K562 (cell line): ENCODE measurements around the gene KIRREL1. TPM values are rescaled to one million over a fixed set of nuclear protein-coding genes. Genes with fewer than 3 reads are reported as not detected.

Experiments
- ATAC-seq: fragments of 200-7000 bp; cut with Tn5 transposase; 3 replicates; pipeline ENCODE4 v1.9.1; 2020; ENCODE audit warnings: moderate library complexity
- BruUV-seq: library from RNA; stranded (reverse); fragments of 400-500 nt; replicated peaks from 2 replicates; lab custom pipeline; 2021; lab: Mats Ljungman, UMichigan
- CTCF ChIA-PET: fragments of 300-600 bp; formaldehyde crosslinking; extraction: SDS; loops from one replicate; lab custom pipeline; 2021; ENCODE audit warnings: low intra/inter-chr PET ratio; lab: Yijun Ruan, JAX
- POLR2A ChIA-PET: fragments of 300-600, 350-650 bp; sonication (Branson Sonifier 250); formaldehyde crosslinking; extraction: SDS; loops from one replicate; lab custom pipeline; 2021; ENCODE audit warnings: antibody characterized with exemption, inconsistent platforms; lab: Yijun Ruan, JAX
- DNase-seq, 4 experiments: peaks; one replicate each; pipeline versions ENCODE4 v3.0.0 to v3.0.0-alpha.2; 2011 to 2018; ENCODE audit warnings: low spot score in 3 of 4, mixed read lengths in 3 of 4; ENCODE audit errors: extremely low read depth in 1 of 4
- FAIRE-seq: peaks from 2 replicates; lab custom pipeline; 2011; peaks lifted over from hg19 to GRCh38; lab: Jason Lieb, UNC
- H2AFZ ChIP-seq: 2 replicates; pipeline ENCODE4 v1.6.0; 2011; ENCODE audit warnings: low read depth, low read length, control low read depth, inconsistent platforms
- H3K27ac ChIP-seq: fragments of 200-600 bp; 3 replicates; pipeline ENCODE4 v1.8.0; 2011; ENCODE audit warnings: low read depth, mild to moderate bottlenecking, control low read depth, inconsistent platforms, low read length, moderate library complexity, mixed read lengths; ENCODE audit errors: extremely low read depth
- H3K27me3 ChIP-seq, 2 experiments: fragments of 300-600 bp in 1 of 2; 2 replicates in 1 of 2; 3 replicates in 1 of 2; pipeline versions ENCODE4 v1.6.0 to v1.8.0; 2011; ENCODE audit warnings: inconsistent platforms in 2 of 2, low read length in 2 of 2, mild to moderate bottlenecking in 1 of 2, mixed read lengths in 1 of 2, moderate library complexity in 1 of 2; ENCODE audit not compliant: control insufficient read depth in 2 of 2, insufficient read depth in 2 of 2
- H3K36me3 ChIP-seq: fragments of 300-600 bp; 3 replicates; pipeline ENCODE4 v1.8.0; 2011; ENCODE audit warnings: mild to moderate bottlenecking, low read length, inconsistent platforms; ENCODE audit not compliant: control insufficient read depth, insufficient read depth
- H3K4me1 ChIP-seq, 2 experiments: fragments of 200-600 bp in 1 of 2; replicated peaks in 1 of 2; 2 replicates in 1 of 2; 3 replicates in 1 of 2; pipeline versions ENCODE4 v1.5.1 to v1.8.0; 2011; ENCODE audit warnings: inconsistent platforms in 2 of 2, low read length in 2 of 2, mild to moderate bottlenecking in 1 of 2, mixed read lengths in 1 of 2, moderate library complexity in 1 of 2; ENCODE audit not compliant: control insufficient read depth in 2 of 2, insufficient read depth in 2 of 2
- H3K4me2 ChIP-seq: 2 replicates; pipeline ENCODE4 v1.6.1; 2011; ENCODE audit warnings: low read length, control low read depth, inconsistent platforms, mixed read lengths; ENCODE audit not compliant: insufficient read depth
- H3K4me3 ChIP-seq: fragments of 200-600 bp; sonication (generic), shearing (Covaris generic); 2 replicates; pipeline ENCODE4 v1.5.1; 2016; ENCODE audit warnings: control low read depth, inconsistent platforms
- H3K79me2 ChIP-seq: fragments of 200-600 bp; 3 replicates; pipeline ENCODE4 v1.8.0; 2011; ENCODE audit warnings: low read length, inconsistent platforms; ENCODE audit not compliant: control insufficient read depth, insufficient read depth
- H3K9ac ChIP-seq, 2 experiments: 2 replicates each; pipeline versions ENCODE4 v1.6.0 to v1.6.1; 2011; ENCODE audit warnings: low read depth in 2 of 2, low read length in 2 of 2, control low read depth in 1 of 2, inconsistent platforms in 1 of 2, mild to moderate bottlenecking in 1 of 2, mixed read lengths in 1 of 2; ENCODE audit not compliant: insufficient read depth in 1 of 2
- H3K9me1 ChIP-seq: one replicate; pipeline ENCODE4 v1.6.0; 2011; ENCODE audit warnings: inconsistent platforms, mild to moderate bottlenecking, low read length, moderate library complexity; ENCODE audit not compliant: control insufficient read depth, insufficient read depth
- H3K9me3 ChIP-seq: replicated peaks from 2 replicates; pipeline ENCODE4 v1.5.1; 2011; ENCODE audit warnings: low read depth, low read length, inconsistent platforms; ENCODE audit not compliant: control insufficient read depth, insufficient read depth
- H4K20me1 ChIP-seq: replicated peaks from 2 replicates; pipeline ENCODE4 v1.6.1; 2011; ENCODE audit warnings: low read length, inconsistent platforms, mixed read lengths; ENCODE audit not compliant: control insufficient read depth, insufficient read depth
- CHAMP1 ChIP-seq: fragments of 450-650 bp; IDR thresholded peaks from 2 replicates; pipeline ENCODE4 v1.6.1; 2016; ENCODE audit warnings: mild to moderate bottlenecking
- MECOM ChIP-seq: fragments of 250-450 bp; sonication (Bioruptor Pico); IDR thresholded peaks from 2 replicates; pipeline ENCODE4 v1.8.0; 2022; ENCODE audit warnings: inconsistent platforms
- MEF2A ChIP-seq: IDR thresholded peaks from 2 replicates; pipeline ENCODE4 v1.6.1; 2011; ENCODE audit warnings: low read depth, mild to moderate bottlenecking, low read length, moderate library complexity; ENCODE audit not compliant: control insufficient read depth
- NCOA2 ChIP-seq, 2 experiments: fragments of 450-650 bp; IDR thresholded peaks; 2 replicates each; pipeline ENCODE4 v1.6.1; 2018; ENCODE audit warnings: mild to moderate bottlenecking in 2 of 2, moderate library complexity in 1 of 2; ENCODE audit not compliant: partially characterized antibody in 2 of 2
- NFE2L1 ChIP-seq: fragments of 450-650 bp; IDR thresholded peaks from 2 replicates; pipeline ENCODE4 v1.6.1; 2016; ENCODE audit warnings: missing genetic modification characterization, low read depth, mild to moderate bottlenecking, missing compliant biosample characterization, moderate library complexity, borderline replicate concordance
- NR2C2 ChIP-seq, 2 experiments: fragments of 200-800 bp in 1 of 2; sonication (Bioruptor generic) in 1 of 2; sonication (generic) in 1 of 2; formaldehyde crosslinking in 1 of 2; IDR thresholded peaks; 2 replicates each; pipeline versions ENCODE4 v1.6.1 to v1.8.0; 2016 to 2022; ENCODE audit warnings: mild to moderate bottlenecking in 1 of 2, missing compliant biosample characterization in 1 of 2, missing genetic modification characterization in 1 of 2, missing genetic modification reagents in 1 of 2
- POLR2A ChIP-seq: fragments of 450-650 bp; conservative IDR thresholded peaks from 2 replicates; pipeline ENCODE4 v1.6.1; 2016
- RFX7 ChIP-seq: fragments of 250-450 bp; sonication (Bioruptor Pico); IDR thresholded peaks from 2 replicates; pipeline ENCODE4 v1.5.1; 2021; ENCODE audit warnings: mild to moderate bottlenecking
- TCFL5 ChIP-seq: fragments of 250-450 bp; sonication (Bioruptor Pico); conservative IDR thresholded peaks from 2 replicates; pipeline ENCODE4 v1.6.1; 2021; ENCODE audit warnings: mild to moderate bottlenecking, moderate library complexity, matching md5 sums
- USF2 ChIP-seq: sonication (generic); formaldehyde crosslinking; IDR thresholded peaks from 2 replicates; pipeline ENCODE4 v1.5.0; 2020; ENCODE audit warnings: missing genetic modification reagents
- XRCC4 ChIP-seq: IDR thresholded peaks from one replicate; pipeline ENCODE4 v1.6.1; 2011; ENCODE audit not compliant: insufficient read depth, insufficient read length; ENCODE audit errors: extremely low read depth
- ZKSCAN3 ChIP-seq: fragments of 250-450 bp; sonication (Bioruptor Pico); IDR thresholded peaks from 2 replicates; pipeline ENCODE4 v1.4.0; 2020
- ZNF830 ChIP-seq: fragments of 250-450 bp; sonication (Bioruptor Pico); IDR thresholded peaks from 2 replicates; pipeline ENCODE4 v1.5.0; 2021; ENCODE audit warnings: mild to moderate bottlenecking
- WGBS: fragments of 100-300 bp; shearing (Covaris generic); methylation state at CpG from one replicate; pipeline ENCODE4 v1.1.6; 2016; ENCODE audit warnings: low coverage, mixed read lengths; ENCODE audit not compliant: insufficient coverage; ENCODE audit errors: missing lambda C conversion rate; 5-methylcytosine and 5-hydroxymethylcytosine counted together
- in situ Hi-C: fragments of 300-500 bp; cut with MboI; formaldehyde crosslinking; loops from 4 replicates; pipeline ENCODE4 v1.15.0; 2018; ENCODE audit warnings: inconsistent platforms, mixed read lengths
- intact Hi-C: fragments of 100-400 bp; cut with micrococcal nuclease; formaldehyde crosslinking; loops from 2 replicates; pipeline ENCODE4 v1.14.2; 2022
- polyA plus RNA-seq, 8 experiments: library from polyadenylated mRNA; depleted of rRNA in 4 of 8; stranded (reverse) in 5 of 8; unstranded in 3 of 8; fragments of >200 nt; fragmentation: Nextera tagmentation in 2 of 8; fragmentation: Illumina TruSeq in 1 of 8; extraction: Ambion mirVana in 2 of 8; extraction: Trizol in 1 of 8; gene quantifications; 2 replicates each; pipeline versions ENCODE4 v1.2.1 to v1.2.3, GENCODE V29; 2011 to 2014; ENCODE audit warnings: inconsistent platforms in 1 of 8, missing spikeins in 1 of 8
- total RNA-seq, 7 experiments: library from RNA; depleted of rRNA in 6 of 7; stranded (reverse); fragments of >200 nt in 6 of 7; fragmentation: Illumina TruSeq in 2 of 7; extraction: Trizol in 2 of 7; gene quantifications; 2 replicates each; pipeline versions ENCODE4 v1.2.1 to v1.2.3, GENCODE V29; 2011 to 2021; ENCODE audit warnings: low replicate concordance in 1 of 7

The KIRREL1 gene
- total and polyA plus RNA-seq, 9 of the 15 experiments (the other 6 are each of a cell fraction or from before 2014, with no cell fraction given), result under 0.01 to 0.22 (median 0.03) TPM; not detected in 3

- no TSS peak for BruUV-seq
- no peak for TF ChIP-seq MECOM
- TF ChIP-seq TCFL5, result no peak
- WGBS, result 7% methylated on average over 11 of the region's 12 CpGs
- Histone ChIP-seq H4K20me1 (0 out of 2 replicates have a peak, but pooled peaks cover 5% of the 10 kb centered on the region), H3K4me2 (no peak overlapping the region), H3K4me1 (no peaks in the 10 kb centered on the region; a peak in 1 of 5 replicates), H3K79me2 (no peaks in the 10 kb centered on the region), H2AFZ (no peak overlapping the region), H3K9me3 (no peaks in the 10 kb centered on the region), H3K9me1 (no peaks in the 10 kb centered on the region), H3K36me3 (no peaks in the 10 kb centered on the region), H3K9ac (no peak overlapping the region; a peak in 1 of 4 replicates), H3K4me3 (no peak overlapping the region), H3K27ac (no peak overlapping the region), H3K27me3 (peaks cover 5 to 62% of the 10 kb centered on the region in 2 experiments; a peak in 3 of 5 replicates)
- FAIRE-seq, result no peak
- CTCF ChIA-PET, result no interaction called here
- in situ Hi-C loops, result no loop called here
- intact Hi-C loops, result no loop called here
- ATAC-seq, result no peak
- POLR2A ChIA-PET, result no interaction called here
- DNase-seq, result no peak
These were observed 75.5 kb downstream of the KIRREL1 start for GRCh38 chr1:158068918-158069317.

GRCh38 chr1:158071138-158071537 lies 77.7 kb downstream of the KIRREL1 start:
- FAIRE-seq, result no peak
- no TSS peak for BruUV-seq
- TF ChIP-seq NFE2L1, result no peak
- TF ChIP-seq ZKSCAN3, result no peak
- TF ChIP-seq POLR2A, result no peak
- no peak for TF ChIP-seq XRCC4
- TF ChIP-seq USF2 (CRISPR knock-in tag), result no peak
- no peak for TF ChIP-seq RFX7
- no peak for TF ChIP-seq ZNF830
- TF ChIP-seq NR2C2 (CRISPR knock-in tag; IDR thresholded peaks at IDR 0.05), result no peak
- TF ChIP-seq NR2C2 (tag; IDR thresholded peaks at IDR 0.05), result no peak
- TF ChIP-seq MEF2A, result no peak
- TF ChIP-seq NCOA2 (IDR thresholded peaks at IDR 0.05; ENCODE audit: partially characterized antibody in 2 of 2), result no peak
- no peak for TF ChIP-seq CHAMP1

More at GRCh38 chr1:158071138-158071537, 77.7 kb downstream of the KIRREL1 start:
- no peak overlapping the region for H3K4me2 ChIP-seq
- DNase-seq (no peak), ATAC-seq (no peak)
- POLR2A ChIA-PET, result no interaction called here
- intact Hi-C loops, result no loop called here
- no peaks in the 10 kb centered on the region for H3K36me3 ChIP-seq
- H3K4me3 ChIP-seq, result no peak overlapping the region
- H2AFZ ChIP-seq, result no peak overlapping the region
- CTCF ChIA-PET, result no interaction called here
- in situ Hi-C loops, result no loop called here
- no peaks in the 10 kb centered on the region; a peak in 1 of 5 replicates for H3K4me1 ChIP-seq
- no peaks in the 10 kb centered on the region for H3K79me2 ChIP-seq
- peaks cover 5 to 73% of the 10 kb centered on the region in 2 experiments; a peak in 3 of 5 replicates for H3K27me3 ChIP-seq
- no peaks in the 10 kb centered on the region for H3K9me3 ChIP-seq
- 6% methylated on average over 12 of the region's 14 CpGs for WGBS
- H3K27ac ChIP-seq, result no peak overlapping the region
- H3K9me1 ChIP-seq, result no peaks in the 10 kb centered on the region
- peaks cover 11% of the 10 kb centered on the region; the same call in 1 of the 2 replicates for H4K20me1 ChIP-seq
- H3K9ac ChIP-seq, result no peak overlapping the region
